Endodermal cell (in vitro differentiated cells): ENCODE measurements around the gene WDR27. TPM values are rescaled to one million over a fixed set of nuclear protein-coding genes. Genes with fewer than 3 reads are reported as not detected.

Experiments
- DNase-seq: peaks from one replicate; pipeline ENCODE4 v3.0.0-alpha.2; 2017
- H3K27ac ChIP-seq: 2 replicates; pipeline ENCODE4 v1.5.1; 2013; ENCODE audit warnings: mild to moderate bottlenecking, low read depth, low read length, moderate library complexity
- H3K27me3 ChIP-seq: 2 replicates; pipeline ENCODE4 v1.6.1; 2013; ENCODE audit warnings: mild to moderate bottlenecking, low read length, moderate library complexity; ENCODE audit not compliant: insufficient read depth, control insufficient read depth, poor library complexity, severe bottlenecking
- H3K36me3 ChIP-seq: 2 replicates; pipeline ENCODE4 v1.7.0; 2013; ENCODE audit warnings: mild to moderate bottlenecking, low read length, moderate library complexity; ENCODE audit not compliant: control insufficient read depth, insufficient read depth
- H3K4me1 ChIP-seq: one replicate; pipeline ENCODE4 v1.7.0; 2013; ENCODE audit warnings: low read length; ENCODE audit not compliant: control insufficient read depth, insufficient read depth
- H3K4me3 ChIP-seq: 2 replicates; pipeline ENCODE4 v1.5.1; 2013; ENCODE audit warnings: mild to moderate bottlenecking, low read length, moderate library complexity
- H3K9ac ChIP-seq: 2 replicates; pipeline ENCODE4 v1.6.1; 2013; ENCODE audit warnings: mild to moderate bottlenecking, low read length, moderate library complexity; ENCODE audit not compliant: poor library complexity, severe bottlenecking; ENCODE audit errors: extremely low read depth
- H3K9me3 ChIP-seq: 2 replicates; pipeline ENCODE4 v1.6.1; 2013; ENCODE audit warnings: mild to moderate bottlenecking, low read length, moderate library complexity; ENCODE audit not compliant: control insufficient read depth
- H3K27ac Mint-ChIP-seq: 2 replicates; pipeline ENCODE4 v1.8.0; 2020; ENCODE audit warnings: mixed read lengths
- H3K27me3 Mint-ChIP-seq: 2 replicates; pipeline ENCODE4 v1.8.0; 2021; ENCODE audit warnings: mild to moderate bottlenecking, mixed read lengths; ENCODE audit not compliant: insufficient read depth
- H3K36me3 Mint-ChIP-seq: 2 replicates; pipeline ENCODE4 v1.8.0; 2020; ENCODE audit warnings: low read depth, mixed read lengths
- H3K4me1 Mint-ChIP-seq: 2 replicates; pipeline ENCODE4 v1.8.0; 2020; ENCODE audit warnings: mixed read lengths
- H3K4me3 Mint-ChIP-seq: 2 replicates; pipeline ENCODE4 v1.8.0; 2020; ENCODE audit warnings: mild to moderate bottlenecking, moderate library complexity, mixed read lengths
- H3K9me3 Mint-ChIP-seq: 2 replicates; pipeline ENCODE4 v1.8.0; 2020; ENCODE audit warnings: mild to moderate bottlenecking, mixed read lengths
- WGBS, 2 experiments: methylation state at CpG; one replicate each; pipeline versions ENCODE4 v1.1.5 to v1.1.7; 2013; ENCODE audit warnings: missing lambda C conversion rate in 2 of 2, mixed read lengths in 1 of 2; ENCODE audit not compliant: insufficient coverage in 1 of 2, insufficient read length in 1 of 2; 5-methylcytosine and 5-hydroxymethylcytosine counted together
- total RNA-seq, 2 donors: library from RNA; stranded (reverse); fragmentation: NEBNext Ultra II Directional in 1 of 2; extraction: Animal tissue kit (Norgen Biotek cat#: 25700) in 1 of 2; gene quantifications; 2 replicates in 1 of 2; 3 replicates in 1 of 2; pipeline ENCODE4 v1.2.1, GENCODE V29; 2021
- TF ChIP-seq, protein P1 (sequence below): fragments of 200-600 bp; sonication (generic); conservative IDR thresholded peaks from 2 replicates; pipeline ENCODE4 v1.5.0; 2021; ENCODE audit warnings: antibody characterized with exemption, mild to moderate bottlenecking

WDR27 gene
- total RNA-seq, 2 donors from 2014 or later: 94.4 to 110 TPM

DNA sequence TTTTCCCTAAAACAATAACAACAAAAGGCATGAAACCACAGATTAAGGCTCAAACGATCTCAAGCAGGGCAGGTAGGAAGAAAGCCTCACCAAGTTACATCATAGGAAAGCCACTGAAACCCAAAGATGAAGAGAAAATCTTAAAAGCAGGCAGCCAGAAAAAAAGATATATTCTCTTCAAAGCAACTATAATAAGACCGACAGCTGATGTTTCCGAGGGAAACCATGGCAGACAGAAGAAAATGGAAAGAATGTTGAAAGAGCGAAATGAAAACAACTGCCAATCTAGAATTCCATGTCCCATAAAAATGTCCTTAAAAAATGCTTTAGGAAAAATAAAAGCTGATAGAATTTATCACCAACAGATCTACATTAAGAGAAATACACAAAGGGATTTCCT, 286.6 kb downstream of the WDR27 start:
- H3K36me3 ChIP-seq: no peaks in the 10 kb centered on the region
- no peak overlapping the region for H3K4me3 Mint-ChIP-seq
- 86% methylated on average over 4 of the region's 4 CpGs; no CpG with 5 or more reads in 1 of the 2 experiments for WGBS, 2 experiments
- no peak for DNase-seq
- H3K27me3 Mint-ChIP-seq: no peaks in the 10 kb centered on the region
- H3K27me3 ChIP-seq: no peaks in the 10 kb centered on the region
- TF ChIP-seq, protein P1, sequence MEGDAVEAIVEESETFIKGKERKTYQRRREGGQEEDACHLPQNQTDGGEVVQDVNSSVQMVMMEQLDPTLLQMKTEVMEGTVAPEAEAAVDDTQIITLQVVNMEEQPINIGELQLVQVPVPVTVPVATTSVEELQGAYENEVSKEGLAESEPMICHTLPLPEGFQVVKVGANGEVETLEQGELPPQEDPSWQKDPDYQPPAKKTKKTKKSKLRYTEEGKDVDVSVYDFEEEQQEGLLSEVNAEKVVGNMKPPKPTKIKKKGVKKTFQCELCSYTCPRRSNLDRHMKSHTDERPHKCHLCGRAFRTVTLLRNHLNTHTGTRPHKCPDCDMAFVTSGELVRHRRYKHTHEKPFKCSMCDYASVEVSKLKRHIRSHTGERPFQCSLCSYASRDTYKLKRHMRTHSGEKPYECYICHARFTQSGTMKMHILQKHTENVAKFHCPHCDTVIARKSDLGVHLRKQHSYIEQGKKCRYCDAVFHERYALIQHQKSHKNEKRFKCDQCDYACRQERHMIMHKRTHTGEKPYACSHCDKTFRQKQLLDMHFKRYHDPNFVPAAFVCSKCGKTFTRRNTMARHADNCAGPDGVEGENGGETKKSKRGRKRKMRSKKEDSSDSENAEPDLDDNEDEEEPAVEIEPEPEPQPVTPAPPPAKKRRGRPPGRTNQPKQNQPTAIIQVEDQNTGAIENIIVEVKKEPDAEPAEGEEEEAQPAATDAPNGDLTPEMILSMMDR: no peak
- no peak overlapping the region for H3K27ac ChIP-seq
- H3K9me3 ChIP-seq: peaks cover 23% of the 10 kb centered on the region
- no peak overlapping the region for H3K4me3 ChIP-seq
- H3K9me3 Mint-ChIP-seq: peaks cover 47% of the 10 kb centered on the region
- H3K36me3 Mint-ChIP-seq: peaks cover 1% of the 10 kb centered on the region
- no peak overlapping the region for H3K27ac Mint-ChIP-seq
- no peaks in the 10 kb centered on the region for H3K4me1 Mint-ChIP-seq
- H3K9ac ChIP-seq: no peak overlapping the region
- no peaks in the 10 kb centered on the region for H3K4me1 ChIP-seq

DNA sequence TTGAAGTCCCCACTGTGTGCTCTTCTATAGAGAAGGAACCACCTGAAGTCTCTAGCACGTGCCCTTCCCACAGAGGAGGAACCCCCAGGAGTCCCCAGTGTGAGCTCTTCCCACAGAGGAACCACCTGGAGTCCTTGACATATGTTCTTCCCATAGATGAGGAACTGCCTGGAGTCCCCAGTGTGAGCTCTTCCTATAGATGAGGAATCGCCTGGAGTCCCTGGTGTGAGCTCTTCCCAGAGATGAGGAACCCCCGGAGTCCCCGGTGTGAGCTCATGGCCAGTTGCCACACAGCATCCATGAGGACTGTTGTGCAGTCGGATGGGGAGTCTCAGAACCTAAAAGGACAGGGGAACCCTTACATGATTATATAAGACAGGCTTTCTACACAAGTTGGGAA, 290.1 kb downstream of the WDR27 start:
- Histone ChIP-seq H3K4me3 (no peak overlapping the region), H3K9me3 (peaks cover 39% of the 10 kb centered on the region), H3K9ac (no peak overlapping the region), H3K36me3 (no peaks in the 10 kb centered on the region), H3K27ac (no peak overlapping the region), H3K4me1 (no peaks in the 10 kb centered on the region), H3K27me3 (no peaks in the 10 kb centered on the region)
- Mint-ChIP-seq H3K4me3 (no peak overlapping the region), H3K27ac (no peak overlapping the region), H3K27me3 (no peaks in the 10 kb centered on the region), H3K36me3 (peaks cover 1% of the 10 kb centered on the region), H3K9me3 (peaks cover 53% of the 10 kb centered on the region), H3K4me1 (no peaks in the 10 kb centered on the region)
- TF ChIP-seq, protein P1: no peak
- DNase-seq: no peak
- 84 to 90% methylated on average over 5 of the region's 5 CpGs for WGBS, 2 experiments

DNA sequence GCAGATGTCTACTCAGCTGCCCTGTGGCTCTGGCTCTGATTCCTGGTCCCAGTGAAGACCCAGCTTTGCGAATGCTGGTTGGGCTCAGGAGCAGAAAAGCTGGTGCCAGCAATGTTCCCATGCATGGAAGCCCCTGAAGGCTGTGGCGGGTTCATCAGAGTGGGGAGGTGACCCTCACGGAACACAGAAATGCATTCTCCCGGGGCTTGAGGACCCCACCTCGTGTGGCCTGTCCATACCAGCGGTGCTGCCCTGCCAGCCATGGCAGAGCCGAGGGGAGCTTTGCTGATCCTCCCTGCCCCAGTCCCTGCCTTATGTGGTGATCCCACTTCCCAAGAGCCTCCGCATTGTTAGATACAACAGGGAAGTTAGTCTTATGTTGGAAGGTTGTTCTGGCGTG, 290.5 kb downstream of the WDR27 start:
- TF ChIP-seq, protein P1: no peak
- peaks cover 1% of the 10 kb centered on the region for H3K36me3 Mint-ChIP-seq
- Histone ChIP-seq H3K36me3 (no peaks in the 10 kb centered on the region), H3K27me3 (no peaks in the 10 kb centered on the region), H3K4me1 (no peaks in the 10 kb centered on the region), H3K4me3 (no peak overlapping the region), H3K27ac (no peak overlapping the region), H3K9me3 (peaks cover 39% of the 10 kb centered on the region), H3K9ac (no peak overlapping the region)
- WGBS, 2 experiments: 88 to 95% methylated on average over 7 to 9 of the region's 9 CpGs
- H3K27ac Mint-ChIP-seq: no peak overlapping the region
- no peak for DNase-seq
- no peaks in the 10 kb centered on the region for H3K4me1 Mint-ChIP-seq
- H3K27me3 Mint-ChIP-seq: no peaks in the 10 kb centered on the region
- no peak overlapping the region for H3K4me3 Mint-ChIP-seq
- H3K9me3 Mint-ChIP-seq: peaks cover 53% of the 10 kb centered on the region
